Measurements from ENCODE around the gene KRT84. TPM values are rescaled to one million over a fixed set of nuclear protein-coding genes. Genes with fewer than 3 reads are reported as not detected.

The KRT84 gene
- total RNA-seq, 2 experiments from 2014 or later = not detected

GRCh38 chr12:52364901-52365489 is 20.5 kb downstream of the KRT84 start:
- ChIA-PET POLR2A (interaction anchor here (0.7 kb wide), 1 partner anchor 9 kb away, joined by 3 read pairs; no protein-coding TSS in a partner anchor), CTCF (interaction anchor here (0.6 to 1.4 kb wide), 5 partner anchors 8 to 515 kb away, joined by 3 to 4 read pairs (median 3); no protein-coding TSS in a partner anchor)
- Mint-ChIP-seq H3K9me3 (ENCODE audit: insufficient read depth) (no peaks in the 10 kb centered on the region), H3K4me3 (no peak overlapping the region), H3K27me3 (ENCODE audit: low read depth) (peaks cover 11% of the 10 kb centered on the region), H3K4me1 (ENCODE audit: low read depth) (peaks cover 11% of the 10 kb centered on the region), H3K36me3 (ENCODE audit: low read depth) (no peaks in the 10 kb centered on the region), H3K27ac (no peak overlapping the region)
- ATAC-seq (no peak), DNase-seq (no peak)

GRCh38 chr12:52364061-52364460 is 21.4 kb downstream of the KRT84 start:
- ChIA-PET CTCF (interaction anchor here (0.6 to 1.4 kb wide), 5 partner anchors 10 to 521 kb away, joined by 3 to 4 read pairs (median 3); no protein-coding TSS in a partner anchor), POLR2A (interaction anchor here (0.6 kb wide), 1 partner anchor 126 kb away, joined by 3 read pairs; no protein-coding TSS in a partner anchor)
- no peak overlapping the region for H3K4me3 Mint-ChIP-seq
- no peaks in the 10 kb centered on the region for H3K36me3 Mint-ChIP-seq (ENCODE audit: low read depth)
- no peaks in the 10 kb centered on the region for H3K9me3 Mint-ChIP-seq (ENCODE audit: insufficient read depth)
- H3K27me3 Mint-ChIP-seq (ENCODE audit: low read depth) = peaks cover 14% of the 10 kb centered on the region
- no peak overlapping the region for H3K27ac Mint-ChIP-seq
- ATAC-seq (no peak), DNase-seq (no peak)
- H3K4me1 Mint-ChIP-seq (ENCODE audit: low read depth) = peaks cover 21% of the 10 kb centered on the region

GRCh38 chr12:52363111-52363679 is 22.3 kb downstream of the KRT84 start:
- DNase-seq (no peak), ATAC-seq (no peak)
- H3K36me3 Mint-ChIP-seq (ENCODE audit: low read depth) = no peaks in the 10 kb centered on the region
- H3K27ac Mint-ChIP-seq = no peak overlapping the region
- H3K4me3 Mint-ChIP-seq = no peak overlapping the region
- H3K4me1 Mint-ChIP-seq (ENCODE audit: low read depth) = peaks cover 29% of the 10 kb centered on the region
- ChIA-PET CTCF (interaction anchor here (0.6 to 1.0 kb wide), 3 partner anchors 11 to 522 kb away, joined by 3 to 4 read pairs (median 3); no protein-coding TSS in a partner anchor), POLR2A (no interaction called here)
- H3K9me3 Mint-ChIP-seq (ENCODE audit: insufficient read depth) = no peaks in the 10 kb centered on the region
- peaks cover 11% of the 10 kb centered on the region for H3K27me3 Mint-ChIP-seq (ENCODE audit: low read depth)

- ChIA-PET POLR2A (no interaction called here), CTCF (interaction anchor here (1.0 to 2.7 kb wide), 9 partner anchors 8 to 246 kb away, joined by 3 to 21 read pairs (median 4); partner anchors contain the start of gene KRT86)
- no peak overlapping the region for H3K4me3 Mint-ChIP-seq
Observed at GRCh38 chr12:52362118-52362726, 23.2 kb downstream of the KRT84 start.

GRCh38 chr12:52361553-52361952 is 23.9 kb downstream of the KRT84 start:
- ChIA-PET POLR2A (no interaction called here), CTCF (interaction anchor here (0.7 to 2.7 kb wide), 12 partner anchors 9 to 518 kb away, joined by 3 to 21 read pairs (median 4); partner anchors contain the start of gene KRT86)
- Mint-ChIP-seq H3K27me3 (ENCODE audit: low read depth) (peaks cover 13% of the 10 kb centered on the region), H3K4me3 (no peak overlapping the region), H3K27ac (no peak overlapping the region), H3K9me3 (ENCODE audit: insufficient read depth) (no peaks in the 10 kb centered on the region), H3K36me3 (ENCODE audit: low read depth) (no peaks in the 10 kb centered on the region), H3K4me1 (ENCODE audit: low read depth) (peaks cover 37% of the 10 kb centered on the region)
- ATAC-seq (no peak), DNase-seq (no peak)

More at GRCh38 chr12:52362118-52362726, 23.2 kb downstream of the KRT84 start:
- Mint-ChIP-seq H3K27me3 (ENCODE audit: low read depth) (peaks cover 14% of the 10 kb centered on the region), H3K4me1 (ENCODE audit: low read depth) (peaks cover 37% of the 10 kb centered on the region), H3K9me3 (ENCODE audit: insufficient read depth) (no peaks in the 10 kb centered on the region), H3K36me3 (ENCODE audit: low read depth) (no peaks in the 10 kb centered on the region), H3K27ac (no peak overlapping the region)
- ATAC-seq (no peak), DNase-seq (peak; percentile 31)

- ATAC-seq = no peak
- Mint-ChIP-seq H3K27me3 (ENCODE audit: low read depth) (peaks cover 11% of the 10 kb centered on the region), H3K4me3 (no peak overlapping the region), H3K36me3 (ENCODE audit: low read depth) (no peaks in the 10 kb centered on the region), H3K27ac (no peak overlapping the region), H3K9me3 (ENCODE audit: insufficient read depth) (no peaks in the 10 kb centered on the region), H3K4me1 (ENCODE audit: low read depth) (peaks cover 37% of the 10 kb centered on the region)
- ChIA-PET POLR2A (no interaction called here), CTCF (interaction anchor here (0.7 to 3.1 kb wide), 9 partner anchors 9 to 519 kb away, joined by 3 to 21 read pairs (median 6); partner anchors contain the start of gene KRT86)
- no peak for DNase-seq
Observed at GRCh38 chr12:52360663-52361271, 24.7 kb downstream of the KRT84 start.

- no peaks in the 10 kb centered on the region for H3K9me3 Mint-ChIP-seq (ENCODE audit: insufficient read depth)
- CTCF ChIA-PET = interaction anchor here (1.7 to 3.1 kb wide), 4 partner anchors 9 to 519 kb away, joined by 6 to 21 read pairs (median 8); no protein-coding TSS in a partner anchor
- no peak overlapping the region for H3K27ac Mint-ChIP-seq
- peaks cover 37% of the 10 kb centered on the region for H3K4me1 Mint-ChIP-seq (ENCODE audit: low read depth)
- DNase-seq (no peak), ATAC-seq (no peak)
- no peak overlapping the region for H3K4me3 Mint-ChIP-seq
- POLR2A ChIA-PET = no interaction called here
- H3K27me3 Mint-ChIP-seq (ENCODE audit: low read depth) = peaks cover 9% of the 10 kb centered on the region
- H3K36me3 Mint-ChIP-seq (ENCODE audit: low read depth) = no peaks in the 10 kb centered on the region
Observed at GRCh38 chr12:52360106-52360662, 25.3 kb downstream of the KRT84 start.

GRCh38 chr12:52359621-52360061 is 25.8 kb downstream of the KRT84 start:
- ATAC-seq (no peak), DNase-seq (no peak)
- H3K27me3 Mint-ChIP-seq (ENCODE audit: low read depth) = peaks cover 11% of the 10 kb centered on the region
- H3K4me3 Mint-ChIP-seq = no peak overlapping the region
- no peaks in the 10 kb centered on the region for H3K36me3 Mint-ChIP-seq (ENCODE audit: low read depth)
- ChIA-PET POLR2A (no interaction called here), CTCF (interaction anchor here (1.7 to 3.1 kb wide), 4 partner anchors 10 to 80 kb away, joined by 4 to 9 read pairs (median 6); no protein-coding TSS in a partner anchor)
- peak overlapping the region; percentile 7 for H3K27ac Mint-ChIP-seq
- H3K9me3 Mint-ChIP-seq (ENCODE audit: insufficient read depth) = no peaks in the 10 kb centered on the region
- peaks cover 37% of the 10 kb centered on the region for H3K4me1 Mint-ChIP-seq (ENCODE audit: low read depth)

- Mint-ChIP-seq H3K27ac (peak overlapping the region; percentile 76), H3K27me3 (ENCODE audit: low read depth) (peaks cover 14% of the 10 kb centered on the region), H3K9me3 (ENCODE audit: insufficient read depth) (no peaks in the 10 kb centered on the region), H3K36me3 (ENCODE audit: low read depth) (no peaks in the 10 kb centered on the region), H3K4me1 (ENCODE audit: low read depth) (peaks cover 37% of the 10 kb centered on the region), H3K4me3 (no peak overlapping the region)
- ATAC-seq (peak; percentile 97), DNase-seq (peak; percentile 75)
- ChIA-PET POLR2A (interaction anchor here (0.6 kb wide), 1 partner anchor 442 kb away, joined by 3 read pairs; no protein-coding TSS in a partner anchor), CTCF (interaction anchor here (0.7 to 3.1 kb wide), 7 partner anchors 11 to 216 kb away, joined by 3 to 9 read pairs (median 6); no protein-coding TSS in a partner anchor)
Observed at GRCh38 chr12:52358575-52359350, 26.7 kb downstream of the KRT84 start.

GRCh38 chr12:52356762-52357580 is 28.5 kb downstream of the KRT84 start:
- DNase-seq (no peak), ATAC-seq (no peak)
- POLR2A ChIA-PET = no interaction called here
- peaks cover 39% of the 10 kb centered on the region for H3K4me1 Mint-ChIP-seq (ENCODE audit: low read depth)
- H3K27ac Mint-ChIP-seq = no peak overlapping the region
- no peaks in the 10 kb centered on the region for H3K9me3 Mint-ChIP-seq (ENCODE audit: insufficient read depth)
- H3K27me3 Mint-ChIP-seq (ENCODE audit: low read depth) = peaks cover 23% of the 10 kb centered on the region
- CTCF ChIA-PET = interaction anchor here (1.1 kb wide), 1 partner anchor 19 kb away, joined by 4 read pairs; no protein-coding TSS in a partner anchor
- H3K36me3 Mint-ChIP-seq (ENCODE audit: low read depth) = no peaks in the 10 kb centered on the region
- H3K4me3 Mint-ChIP-seq = no peak overlapping the region
